B cell (primary cell): ENCODE data around the gene MRTFA. TPM values are rescaled to one million over a fixed set of nuclear protein-coding genes. Genes with fewer than 3 reads are reported as not detected.

Source experiments
- ATAC-seq: fragments of 200-7000 bp; cut with Tn5 transposase; one replicate; pipeline ENCODE4 v1.10.0; 2021; ENCODE audit warnings: low read depth, mild to moderate bottlenecking, moderate number of reproducible peaks, moderate library complexity
- CTCF ChIA-PET: fragments of 350-600 bp; sonication (Branson Sonifier 250); formaldehyde crosslinking; loops from one replicate; lab custom pipeline; 2021; ENCODE audit warnings: antibody characterized with exemption, inconsistent platforms; lab: Charles Lee
- POLR2A ChIA-PET: fragments of 350-600 bp; sonication (Branson Sonifier 250); formaldehyde crosslinking; loops from one replicate; lab custom pipeline; 2021; ENCODE audit warnings: antibody characterized with exemption; lab: Charles Lee
- DNase-seq: peaks from one replicate; pipeline ENCODE4 v3.0.0; 2013
- H2AFZ ChIP-seq: 2 replicates; pipeline ENCODE4 v1.6.1; 2012; ENCODE audit warnings: mild to moderate bottlenecking, low read depth, low read length; ENCODE audit not compliant: insufficient read depth, poor library complexity, severe bottlenecking
- H3K27ac ChIP-seq, 2 donors: 1 replicate in 1 of 2; 2 replicates in 1 of 2; pipeline ENCODE4 v1.5.1; 2012 to 2013; ENCODE audit warnings: low read length in 2 of 2, mild to moderate bottlenecking in 2 of 2, moderate library complexity in 1 of 2
- H3K27me3 ChIP-seq, 4 experiments: fragments of 200-600 bp in 1 of 4; sonication (generic) in 1 of 4; replicated peaks in 1 of 4; 1 replicate in 2 of 4; 2 replicates in 2 of 4; pipeline versions ENCODE4 v1.6.1 to v1.7.0; 2013 to 2016; ENCODE audit warnings: low read length in 3 of 4, mild to moderate bottlenecking in 2 of 4, mixed read lengths in 1 of 4, moderate library complexity in 1 of 4; ENCODE audit not compliant: insufficient read depth in 4 of 4, control insufficient read depth in 3 of 4; ENCODE audit errors: control extremely low read depth in 1 of 4
- H3K36me3 ChIP-seq, 2 experiments: replicated peaks in 1 of 2; 1 replicate in 1 of 2; 2 replicates in 1 of 2; pipeline versions ENCODE4 v1.6.1 to v1.7.1; 2013; ENCODE audit warnings: low read length in 1 of 2; ENCODE audit not compliant: insufficient read depth in 2 of 2, control insufficient read depth in 1 of 2; ENCODE audit errors: control extremely low read depth in 1 of 2, extremely low read depth in 1 of 2
- H3K4me1 ChIP-seq, 2 donors: fragments of 200-600 bp in 1 of 2; sonication (generic) in 1 of 2; 1 replicate in 1 of 2; 2 replicates in 1 of 2; pipeline versions ENCODE4 v1.5.1 to v1.6.1; 2013 to 2017; ENCODE audit warnings: low read length in 2 of 2; ENCODE audit not compliant: control insufficient read depth in 2 of 2, insufficient read depth in 2 of 2
- H3K4me2 ChIP-seq: replicated peaks from 2 replicates; pipeline ENCODE3; 2012; ENCODE audit warnings: mild to moderate bottlenecking, low read depth, low read length; ENCODE audit not compliant: poor library complexity, severe bottlenecking
- H3K4me3 ChIP-seq, 5 experiments: fragments of 200-600 bp in 1 of 5; sonication (generic) in 1 of 5; 1 replicate in 3 of 5; 2 replicates in 2 of 5; pipeline versions ENCODE4 v1.5.1 to v1.7.0; 2011 to 2016; ENCODE audit warnings: low read length in 4 of 5, mild to moderate bottlenecking in 4 of 5, low read depth in 2 of 5, control low read depth in 1 of 5, moderate library complexity in 1 of 5; ENCODE audit not compliant: insufficient read depth in 1 of 5; ENCODE audit errors: control extremely low read depth in 1 of 5, extremely low read depth in 1 of 5
- H3K79me2 ChIP-seq: fragments of 200-600 bp; sonication (generic); one replicate; pipeline ENCODE4 v1.6.0; 2016; ENCODE audit warnings: low read length; ENCODE audit not compliant: control insufficient read depth, insufficient read depth
- H3K9ac ChIP-seq: fragments of 200-600 bp; sonication (generic); 2 replicates; pipeline ENCODE4 v1.6.1; 2017; ENCODE audit warnings: mild to moderate bottlenecking, low read length, moderate library complexity
- H3K9me3 ChIP-seq, 3 donors: one replicate each; pipeline versions ENCODE4 v1.6.1 to v1.7.1; 2013; ENCODE audit warnings: low read length in 2 of 3; ENCODE audit not compliant: control insufficient read depth in 2 of 3, insufficient read depth in 1 of 3; ENCODE audit errors: control extremely low read depth in 1 of 3
- H4K20me1 ChIP-seq: 2 replicates; pipeline ENCODE4 v1.6.0; 2012; ENCODE audit warnings: mild to moderate bottlenecking, low read length; ENCODE audit not compliant: insufficient read depth, control insufficient read depth, poor library complexity, severe bottlenecking
- H3K27ac Mint-ChIP-seq: one replicate; pipeline ENCODE4 v1.8.0; 2021; ENCODE audit warnings: mixed read lengths
- H3K27me3 Mint-ChIP-seq: one replicate; pipeline ENCODE4 v1.8.0; 2021; ENCODE audit warnings: mixed read lengths
- H3K4me1 Mint-ChIP-seq: one replicate; pipeline ENCODE4 v1.8.0; 2021; ENCODE audit warnings: mixed read lengths
- H3K4me3 Mint-ChIP-seq: one replicate; pipeline ENCODE4 v1.8.0; 2021; ENCODE audit warnings: mixed read lengths
- H3K9me3 Mint-ChIP-seq: one replicate; pipeline ENCODE4 v1.8.0; 2022; ENCODE audit warnings: mixed read lengths; ENCODE audit not compliant: insufficient read depth
- CTCF ChIP-seq: fragments of 200-600 bp; IDR thresholded peaks from one replicate; pipeline ENCODE4 v1.8.0; 2022; ENCODE audit warnings: antibody characterized with exemption, mild to moderate bottlenecking
- EZH2 ChIP-seq: IDR thresholded peaks from 2 replicates; pipeline ENCODE4 v1.6.1; 2012; ENCODE audit warnings: borderline replicate concordance, low read depth, mild to moderate bottlenecking, moderate library complexity, low read length; ENCODE audit not compliant: insufficient read depth, poor library complexity, severe bottlenecking
- WGBS: methylation state at CpG from one replicate; pipeline ENCODE4 v1.1.5; 2013; ENCODE audit warnings: missing lambda C conversion rate; ENCODE audit not compliant: insufficient coverage; 5-methylcytosine and 5-hydroxymethylcytosine counted together
- intact Hi-C: fragments of 100-400 bp; cut with micrococcal nuclease; formaldehyde crosslinking; loops from one replicate; pipeline ENCODE4 v1.10.0; 2022
- polyA plus RNA-seq: library from polyadenylated mRNA; depleted of rRNA; stranded (reverse); fragments of >200 nt; gene quantifications from 2 replicates; pipeline ENCODE4 v1.2.3, GENCODE V29; 2012
- total RNA-seq, 2 donors: library from RNA; stranded (reverse); fragments of 120-200 nt in 1 of 2; gene quantifications; 1 replicate in 1 of 2; 2 replicates in 1 of 2; pipeline versions ENCODE4 v1.2.3 to v1.2.4, GENCODE V29; 2013 to 2022

The MRTFA gene
- total and polyA plus RNA-seq, 2 donors (not counting 1 experiment from before 2014, with no cell fraction given), result 28.9 to 82.6 TPM

DNA sequence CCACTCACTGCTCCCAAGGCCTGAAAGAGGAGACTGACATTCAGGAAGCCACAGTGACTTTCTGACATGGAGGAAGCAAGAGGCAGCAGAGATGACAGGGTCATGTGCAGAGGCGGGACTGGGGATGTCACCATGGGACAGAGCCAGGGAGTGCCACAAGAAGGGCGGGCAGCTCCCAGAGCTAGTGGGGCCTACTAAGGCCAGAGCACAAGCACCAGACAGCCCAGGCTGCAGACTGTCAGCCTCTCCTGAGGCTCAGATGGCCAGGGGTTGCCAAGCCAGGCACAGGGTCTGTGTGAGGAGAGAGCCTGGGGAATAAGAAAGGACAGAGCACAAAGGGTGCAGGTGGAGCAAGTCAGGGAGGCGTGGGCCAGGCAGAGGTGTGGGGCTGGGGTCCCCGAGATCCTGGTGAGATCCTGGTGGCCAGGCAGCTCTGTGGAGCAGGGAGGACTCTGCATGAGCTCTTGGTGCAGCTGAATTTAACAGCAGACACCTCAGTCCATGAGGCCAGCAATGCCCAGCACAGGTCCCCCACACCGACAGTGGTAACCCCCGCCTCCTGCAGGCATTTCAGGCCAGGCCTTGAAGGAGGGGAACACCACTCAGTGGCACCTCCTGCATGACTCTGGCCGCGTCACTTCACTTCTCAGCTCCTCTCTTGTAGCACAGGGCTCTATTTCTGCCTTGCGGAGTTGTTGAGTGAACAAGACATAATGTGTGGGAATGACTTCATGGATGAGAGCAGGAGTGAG lies 213.8 kb downstream of the MRTFA start:
- no peaks in the 10 kb centered on the region for H3K27me3 Mint-ChIP-seq
- intact Hi-C loops, result no loop called here
- ChIA-PET CTCF (no interaction called here), POLR2A (no interaction called here)
- peaks cover 22% of the 10 kb centered on the region for H3K4me1 Mint-ChIP-seq
- Histone ChIP-seq H3K79me2 (peaks cover 77% of the 10 kb centered on the region), H3K27me3 (no peaks in the 10 kb centered on the region), H3K9ac (no peak overlapping the region), H3K9me3 (no peaks in the 10 kb centered on the region), H2AFZ (no peak overlapping the region), H3K4me1 (peaks cover 13 to 23% of the 10 kb centered on the region in 2 donors), H3K27ac (no peak overlapping the region), H3K4me3 (no peak overlapping the region), H4K20me1 (peaks cover 51% of the 10 kb centered on the region), H3K4me2 (no peak overlapping the region), H3K36me3 (peaks cover 5 to 98% of the 10 kb centered on the region in 2 experiments)
- over 99% methylated on average over 7 of the region's 9 CpGs for WGBS
- TF ChIP-seq EZH2 (no peak), CTCF (no peak)
- DNase-seq (no peak), ATAC-seq (no peak)
- no peak overlapping the region for H3K4me3 Mint-ChIP-seq
- H3K9me3 Mint-ChIP-seq, result no peaks in the 10 kb centered on the region
- H3K27ac Mint-ChIP-seq, result peak overlapping the region; percentile 6

DNA sequence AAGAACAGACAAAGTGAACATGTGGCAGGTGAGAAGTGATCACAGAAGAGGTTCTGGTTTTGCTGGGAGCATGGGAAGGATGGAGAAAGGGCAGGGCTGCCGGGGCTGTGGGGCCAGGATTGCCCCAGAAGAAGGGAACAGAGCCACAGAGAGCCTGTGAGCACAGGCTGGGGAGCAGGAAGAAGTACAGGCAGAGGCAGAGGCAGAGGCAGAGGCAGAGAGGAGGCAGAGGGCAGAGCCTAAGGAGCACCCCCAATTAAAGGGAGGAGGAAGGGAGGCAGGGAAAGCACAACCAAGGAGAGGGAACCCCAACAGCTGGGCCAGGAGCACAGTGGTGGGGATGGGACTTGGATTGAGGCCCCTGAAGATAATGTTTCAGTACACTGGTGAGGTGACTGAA lies 214.6 kb downstream of the MRTFA start:
- intact Hi-C loops, result no loop called here
- peaks cover 43% of the 10 kb centered on the region for H4K20me1 ChIP-seq
- CTCF ChIA-PET, result no interaction called here
- H3K36me3 ChIP-seq, result peaks cover 5 to 95% of the 10 kb centered on the region in 2 experiments
- H3K4me2 ChIP-seq, result no peak overlapping the region
- Mint-ChIP-seq H3K4me3 (no peak overlapping the region), H3K27ac (peak overlapping the region; percentile 15), H3K27me3 (no peaks in the 10 kb centered on the region), H3K4me1 (peaks cover 27% of the 10 kb centered on the region), H3K9me3 (no peaks in the 10 kb centered on the region)
- no peak overlapping the region for H3K27ac ChIP-seq
- H3K79me2 ChIP-seq, result peaks cover 74% of the 10 kb centered on the region
- H3K4me1 ChIP-seq, result peaks cover 20 to 30% of the 10 kb centered on the region in 2 donors
- TF ChIP-seq CTCF (no peak), EZH2 (no peak)
- DNase-seq, result no peak
- no peaks in the 10 kb centered on the region for H3K9me3 ChIP-seq
- H3K9ac ChIP-seq, result no peak overlapping the region
- POLR2A ChIA-PET, result no interaction called here
- no peak overlapping the region for H2AFZ ChIP-seq
- H3K4me3 ChIP-seq, result no peak overlapping the region
- 86% methylated on average over 1 of the region's 1 CpG for WGBS
- no peaks in the 10 kb centered on the region for H3K27me3 ChIP-seq
- ATAC-seq, result no peak
